ENCODE data around the gene TOMM20L. TPM values are rescaled to one million over a fixed set of nuclear protein-coding genes. Genes with fewer than 3 reads are reported as not detected.
A peak's percentile ranks its signal among the peaks of the same experiment; 100 is the strongest.
"Not testable (repeated sequence)": the region's sequence is repeated elsewhere in the genome, so short reads cannot be mapped to it uniquely, and the experiment has no call there.

Gene TOMM20L
- total RNA-seq, 1 donor from 2014 or later: not detected

- DNase-seq (ENCODE audit: low spot score); ATAC-seq; intact Hi-C loops (cut with DNase I): not testable (repeated sequence)
These were observed 21.2 kb downstream of the TOMM20L start for GRCh38 chr14:58416934-58417333.

GRCh38 chr14:58426670-58427280 lies 31.0 kb downstream of the TOMM20L start:
- DNase-seq (ENCODE audit: low spot score): peak; percentile 73
- intact Hi-C loops (cut with DNase I): no loop called here

GRCh38 chr14:58427281-58428117 lies 31.8 kb downstream of the TOMM20L start, which contains the start of the genes KIAA0586 and TIMM9:
Gene KIAA0586, plus strand, starts transcription at chr14:58427719. Its CDS starts 546 bp downstream, at chr14:58428265.
Gene TIMM9, minus strand, starts transcription at chr14:58427531. Its CDS starts 15,586 bp downstream, at chr14:58411945.
- DNase-seq (ENCODE audit: low spot score) (peak; percentile 97), ATAC-seq (peak; percentile 99)
- intact Hi-C loops (cut with DNase I): no loop called here

More at GRCh38 chr14:58426670-58427280, 31.0 kb downstream of the TOMM20L start:
- peak; percentile 89 for ATAC-seq

GRCh38 chr14:58428118-58428683 lies 32.5 kb downstream of the TOMM20L start:
- intact Hi-C loops (cut with DNase I): no loop called here
- peak; percentile 36 for ATAC-seq
- DNase-seq (ENCODE audit: low spot score): no peak

GRCh38 chr14:58430156-58430555 lies 34.4 kb downstream of the TOMM20L start:
- intact Hi-C loops (cut with DNase I): no loop called here
- DNase-seq (ENCODE audit: low spot score) (no peak), ATAC-seq (no peak)

GRCh38 chr14:58439476-58439875 lies 43.7 kb downstream of the TOMM20L start:
- ATAC-seq: no peak
- no peak for DNase-seq (ENCODE audit: low spot score)
- intact Hi-C loops (cut with DNase I): no loop called here

GRCh38 chr14:58444627-58445026 lies 48.9 kb downstream of the TOMM20L start:
- no peak for DNase-seq (ENCODE audit: low spot score)
- ATAC-seq: no peak
- intact Hi-C loops (cut with DNase I): no loop called here

GRCh38 chr14:58455593-58456265 lies 60.0 kb downstream of the TOMM20L start:
- DNase-seq (ENCODE audit: low spot score): no peak
- intact Hi-C loops (cut with DNase I): no loop called here

More at GRCh38 chr14:58455593-58456265, 60.0 kb downstream of the TOMM20L start:
- no peak for ATAC-seq

Other genes starting within 250 kb of the TOMM20L start
- gene ARMH4, start 243.7 kb upstream of the TOMM20L start, total RNA-seq: 11.5 TPM
- gene ACTR10, start 195.8 kb upstream of the TOMM20L start, total RNA-seq: 65.2 TPM
- gene PSMA3, start 151.1 kb upstream of the TOMM20L start, total RNA-seq: 127 TPM
- gene ARID4A, start 97.4 kb upstream of the TOMM20L start, total RNA-seq: 38.4 TPM
- 26.7 TPM for gene TIMM9, start 31.6 kb downstream of the TOMM20L start, total RNA-seq
- 19.3 TPM for gene KIAA0586, start 31.8 kb downstream of the TOMM20L start, total RNA-seq
- 115 TPM for gene DACT1, start 242.0 kb downstream of the TOMM20L start, total RNA-seq

Data from sciatic nerve (tissue), 2 donors.